Neural progenitor cell (in vitro differentiated cells): ENCODE measurements around the gene CST9.

ENCODE experiments used
- CTCF ChIP-seq: fragments of 200-600 bp; sonication (generic); IDR thresholded peaks from 2 replicates; pipeline ENCODE4 v1.5.1; 2017; ENCODE audit warnings: antibody characterized with exemption, mild to moderate bottlenecking
- EZH2 ChIP-seq: fragments of 200-600 bp; sonication (generic); IDR thresholded peaks from 2 replicates; pipeline ENCODE4 v1.6.1; 2017; ENCODE audit warnings: antibody characterized with exemption, mild to moderate bottlenecking, moderate library complexity

DNA sequence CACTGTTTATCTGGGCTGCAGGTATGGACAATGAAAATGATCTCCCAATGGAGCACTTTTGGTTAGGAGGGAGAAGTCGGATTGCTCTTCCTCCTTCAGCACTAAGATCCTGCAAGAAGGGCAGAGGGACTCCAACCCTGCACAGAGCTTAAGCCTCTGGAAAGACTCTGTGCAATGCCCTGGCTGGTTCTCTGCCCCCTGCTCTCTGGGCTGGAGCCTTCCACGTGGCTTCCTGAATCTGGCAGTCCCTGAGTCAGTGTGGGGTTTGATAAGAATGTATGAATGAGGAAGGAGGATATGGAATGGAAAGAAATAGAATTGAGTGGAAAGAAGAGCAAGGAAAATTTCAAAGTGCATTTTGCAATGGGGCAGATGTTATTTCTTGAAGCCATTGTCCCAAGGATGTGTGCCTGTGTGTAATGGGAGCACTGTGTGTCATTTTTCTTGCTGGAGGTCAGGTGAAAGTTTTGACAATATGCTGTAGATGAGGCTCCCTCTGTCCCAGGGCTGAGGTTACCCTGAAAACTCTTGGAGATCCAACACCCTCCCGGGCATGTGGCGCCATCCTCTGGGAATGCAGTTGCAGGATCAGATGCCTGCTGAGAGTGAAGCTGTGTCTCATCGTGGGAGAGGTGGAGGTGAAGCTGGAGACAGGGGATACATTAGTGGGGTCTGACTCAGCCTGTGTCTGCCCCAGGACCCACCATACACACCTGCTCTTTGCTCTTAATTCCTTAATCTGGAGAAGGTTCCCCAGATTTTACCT lies 21.1 kb downstream of the CST9 start:
- no peak for TF ChIP-seq CTCF
- TF ChIP-seq EZH2: no peak
